Left ventricle myocardium inferior (tissue), 1 donor: ENCODE measurements around the gene AMMECR1. TPM values are rescaled to one million over a fixed set of nuclear protein-coding genes. Genes with fewer than 3 reads are reported as not detected.

ENCODE experiments used
- DNase-seq: peaks from one replicate; pipeline ENCODE4 v3.0.0-alpha.2; 2020
- H3K27ac ChIP-seq: fragments of 200-600 bp; replicated peaks from 2 replicates; pipeline ENCODE4 v1.8.0; 2021
- H3K27me3 ChIP-seq: fragments of 200-600 bp; 2 replicates; pipeline ENCODE4 v1.8.0; 2021; ENCODE audit warnings: low read depth
- H3K36me3 ChIP-seq: fragments of 200-600 bp; 2 replicates; pipeline ENCODE4 v1.8.0; 2021
- H3K4me1 ChIP-seq: fragments of 200-600 bp; 2 replicates; pipeline ENCODE4 v1.8.0; 2021
- H3K4me3 ChIP-seq: fragments of 200-600 bp; 2 replicates; pipeline ENCODE4 v1.8.0; 2021; ENCODE audit warnings: mild to moderate bottlenecking, moderate library complexity
- H3K9me3 ChIP-seq: fragments of 200-600 bp; replicated peaks from 2 replicates; pipeline ENCODE4 v1.8.0; 2021
- intact Hi-C: fragments of 100-400 bp; cut with micrococcal nuclease; formaldehyde crosslinking; loops from one replicate; pipeline ENCODE4 v1.11.0; 2022
- total RNA-seq: library from RNA; stranded (reverse); fragmentation: NEBNext Ultra II Directional; extraction: Animal tissue kit (Norgen Biotek cat#: 25700); gene quantifications from one replicate; pipeline ENCODE4 v1.2.1, GENCODE V29; 2021
- TF ChIP-seq, protein P1 (sequence below): fragments of 200-600 bp; IDR thresholded peaks from 2 replicates; pipeline ENCODE4 v1.8.0; 2021; ENCODE audit warnings: antibody characterized with exemption, mild to moderate bottlenecking, borderline replicate concordance
- donor health status: DM: no; HTN: yes; CAD: no; lungs with severe emphysema.

Gene AMMECR1
- total RNA-seq, 1 donor from 2014 or later = 0.91 TPM

DNA sequence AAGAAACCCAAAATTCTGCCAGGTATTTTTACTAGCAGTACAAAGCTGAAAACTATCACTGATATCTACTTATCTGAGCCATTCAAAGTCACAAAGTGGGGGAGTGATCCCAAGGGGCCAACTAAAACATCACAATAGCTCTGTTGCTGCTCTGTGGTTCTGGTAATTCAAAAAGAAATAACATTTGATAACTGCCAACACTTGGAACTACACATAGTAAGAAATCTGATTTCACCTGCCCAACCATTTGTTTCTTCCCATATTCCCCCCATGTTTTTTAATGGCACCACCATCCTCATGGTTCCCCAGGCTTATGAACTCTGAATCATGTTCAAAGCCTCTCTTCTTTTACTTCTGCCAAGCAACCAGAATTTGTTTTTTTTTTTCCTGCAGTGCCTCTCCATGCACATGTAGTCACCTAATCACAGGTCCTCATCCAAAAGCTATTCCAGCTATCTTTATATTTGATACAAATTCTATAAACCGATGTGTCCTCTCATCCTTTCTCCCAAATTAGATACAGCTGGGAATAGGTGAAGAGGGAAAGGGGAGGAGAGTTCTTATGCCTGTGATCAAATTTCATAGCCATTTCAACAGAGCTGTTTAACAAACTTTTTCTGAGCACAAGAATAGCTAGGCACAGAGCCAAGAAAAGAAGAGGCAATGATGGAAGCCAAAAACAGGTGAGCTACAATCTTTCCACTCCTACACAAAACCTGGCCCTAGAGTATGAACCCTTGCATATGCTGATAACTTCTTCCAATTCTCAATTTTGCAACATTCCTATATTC is 7.7 kb downstream of the AMMECR1 start:
- DNase-seq = no peak
- H3K27ac ChIP-seq = no peak overlapping the region
- peaks cover 9% of the 10 kb centered on the region for H3K4me1 ChIP-seq
- intact Hi-C loops = no loop called here
- H3K36me3 ChIP-seq = no peaks in the 10 kb centered on the region
- no peak overlapping the region for H3K4me3 ChIP-seq
- no peaks in the 10 kb centered on the region for H3K9me3 ChIP-seq
- H3K27me3 ChIP-seq = no peaks in the 10 kb centered on the region
- TF ChIP-seq, protein P1, sequence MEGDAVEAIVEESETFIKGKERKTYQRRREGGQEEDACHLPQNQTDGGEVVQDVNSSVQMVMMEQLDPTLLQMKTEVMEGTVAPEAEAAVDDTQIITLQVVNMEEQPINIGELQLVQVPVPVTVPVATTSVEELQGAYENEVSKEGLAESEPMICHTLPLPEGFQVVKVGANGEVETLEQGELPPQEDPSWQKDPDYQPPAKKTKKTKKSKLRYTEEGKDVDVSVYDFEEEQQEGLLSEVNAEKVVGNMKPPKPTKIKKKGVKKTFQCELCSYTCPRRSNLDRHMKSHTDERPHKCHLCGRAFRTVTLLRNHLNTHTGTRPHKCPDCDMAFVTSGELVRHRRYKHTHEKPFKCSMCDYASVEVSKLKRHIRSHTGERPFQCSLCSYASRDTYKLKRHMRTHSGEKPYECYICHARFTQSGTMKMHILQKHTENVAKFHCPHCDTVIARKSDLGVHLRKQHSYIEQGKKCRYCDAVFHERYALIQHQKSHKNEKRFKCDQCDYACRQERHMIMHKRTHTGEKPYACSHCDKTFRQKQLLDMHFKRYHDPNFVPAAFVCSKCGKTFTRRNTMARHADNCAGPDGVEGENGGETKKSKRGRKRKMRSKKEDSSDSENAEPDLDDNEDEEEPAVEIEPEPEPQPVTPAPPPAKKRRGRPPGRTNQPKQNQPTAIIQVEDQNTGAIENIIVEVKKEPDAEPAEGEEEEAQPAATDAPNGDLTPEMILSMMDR = no peak

DNA sequence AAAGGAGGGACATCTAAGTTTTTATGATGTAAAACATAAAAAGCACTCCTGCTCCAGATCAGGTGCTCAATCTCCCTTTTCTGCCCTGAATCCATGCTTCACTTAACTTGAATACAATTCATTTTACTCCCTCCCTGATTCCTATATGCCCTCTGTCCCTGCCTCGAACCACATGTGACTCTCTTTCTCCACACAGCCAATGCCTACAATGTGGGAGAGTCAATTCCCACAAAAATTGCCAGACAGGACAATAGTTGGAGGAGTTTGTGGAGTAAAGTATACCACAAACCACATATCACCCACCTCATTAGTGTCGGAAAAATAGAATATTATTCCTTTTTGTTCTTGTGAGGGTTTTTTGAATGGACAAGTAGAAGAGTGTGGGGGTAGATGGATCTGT is 9.7 kb downstream of the AMMECR1 start:
- no peaks in the 10 kb centered on the region for H3K9me3 ChIP-seq
- H3K4me3 ChIP-seq = no peak overlapping the region
- no peaks in the 10 kb centered on the region for H3K27me3 ChIP-seq
- TF ChIP-seq, protein P1 = no peak
- no peak overlapping the region for H3K27ac ChIP-seq
- H3K36me3 ChIP-seq = no peaks in the 10 kb centered on the region
- intact Hi-C loops = no loop called here
- no peak for DNase-seq
- H3K4me1 ChIP-seq = peaks cover 9% of the 10 kb centered on the region

DNA sequence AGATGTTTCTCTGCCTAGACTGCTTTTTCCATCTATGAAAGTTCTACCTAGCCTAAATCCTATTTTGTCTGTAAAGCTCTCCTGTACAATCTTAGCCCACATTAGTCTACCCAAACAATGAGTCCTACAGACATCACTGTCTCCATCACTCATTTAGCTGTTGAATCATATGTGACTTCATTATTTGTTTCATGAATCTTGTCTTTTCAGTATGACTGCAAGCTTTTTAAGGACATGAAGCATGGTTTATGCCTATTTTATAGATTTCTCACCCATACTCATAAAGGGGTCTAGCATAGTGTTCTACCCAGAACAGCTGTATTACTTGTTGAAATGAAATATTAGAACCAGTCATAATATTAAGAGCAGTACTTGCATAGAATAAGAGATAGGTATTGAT is 13.0 kb downstream of the AMMECR1 start:
- intact Hi-C loops = no loop called here
- DNase-seq = no peak
- TF ChIP-seq, protein P1 = no peak
- H3K4me1 ChIP-seq = peaks cover 2% of the 10 kb centered on the region
- no peaks in the 10 kb centered on the region for H3K36me3 ChIP-seq
- no peaks in the 10 kb centered on the region for H3K9me3 ChIP-seq
- H3K27me3 ChIP-seq = no peaks in the 10 kb centered on the region
- H3K27ac ChIP-seq = no peak overlapping the region
- H3K4me3 ChIP-seq = no peak overlapping the region

DNA sequence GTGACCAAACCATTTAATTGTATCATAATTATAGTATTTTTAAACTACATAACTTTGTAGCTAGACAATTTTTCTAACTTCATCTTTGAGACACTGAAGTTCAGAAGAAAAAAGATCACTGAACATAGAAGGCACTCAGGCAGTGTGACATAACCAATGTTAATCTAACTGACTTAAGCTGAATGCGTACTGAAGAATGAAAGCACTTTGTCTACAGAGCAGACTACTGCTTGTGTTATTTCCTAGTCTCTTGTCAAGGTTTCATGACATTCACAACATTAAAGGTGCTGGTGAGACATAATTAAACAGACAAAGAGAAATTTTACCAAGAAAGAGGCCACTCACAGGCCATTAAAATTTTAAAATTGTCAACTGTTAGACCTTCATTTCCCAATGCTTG is 13.5 kb downstream of the AMMECR1 start:
- intact Hi-C loops = no loop called here
- no peak for DNase-seq
- no peaks in the 10 kb centered on the region for H3K9me3 ChIP-seq
- H3K27ac ChIP-seq = no peak overlapping the region
- H3K4me3 ChIP-seq = no peak overlapping the region
- no peaks in the 10 kb centered on the region for H3K4me1 ChIP-seq
- TF ChIP-seq, protein P1 = no peak
- no peaks in the 10 kb centered on the region for H3K27me3 ChIP-seq
- no peaks in the 10 kb centered on the region for H3K36me3 ChIP-seq

DNA sequence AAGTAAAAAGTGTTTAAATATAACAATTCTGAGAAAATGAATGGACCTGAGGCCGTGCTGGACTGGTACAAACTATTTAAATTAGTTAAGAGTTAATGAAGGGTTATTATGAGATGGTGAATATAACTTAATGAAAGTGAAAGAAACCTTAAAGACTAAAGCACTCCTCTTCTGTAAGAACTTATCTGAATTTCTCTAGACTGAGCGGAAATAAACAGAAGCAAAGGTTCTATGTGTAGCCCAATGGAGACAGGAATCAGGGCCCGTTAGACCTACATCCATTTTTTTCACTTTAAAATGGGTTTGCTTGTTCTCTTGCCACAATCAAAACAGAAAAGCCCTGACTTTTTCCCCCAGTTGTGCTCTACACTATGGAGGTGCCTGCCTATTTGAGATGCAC is 14.9 kb downstream of the AMMECR1 start:
- H3K4me3 ChIP-seq = no peak overlapping the region
- intact Hi-C loops = no loop called here
- H3K9me3 ChIP-seq = no peaks in the 10 kb centered on the region
- H3K27ac ChIP-seq = no peak overlapping the region
- no peak for DNase-seq
- no peaks in the 10 kb centered on the region for H3K4me1 ChIP-seq
- TF ChIP-seq, protein P1 = no peak
- no peaks in the 10 kb centered on the region for H3K36me3 ChIP-seq
- no peaks in the 10 kb centered on the region for H3K27me3 ChIP-seq
